Ovary (tissue), 3 donors: Measurements from ENCODE around the gene AGMO.

Experiments
- CTCF ChIP-seq, 3 donors: fragments of 450-650 bp in 2 of 3; fragments of 200-600 bp in 1 of 3; IDR thresholded peaks; one replicate each; pipeline versions ENCODE4 v1.5.1 to v1.8.0; 2016 to 2022; ENCODE audit warnings: antibody characterized with exemption in 3 of 3, mild to moderate bottlenecking in 1 of 3
- POLR2A ChIP-seq: fragments of 450-650 bp; IDR thresholded peaks from one replicate; pipeline ENCODE4 v1.6.1; 2017; ENCODE audit warnings: antibody characterized with exemption, mild to moderate bottlenecking, moderate library complexity
- donor health status: DM: no; HTN: no; CAD: no.

GRCh38 chr7:15159261-15159660 lies 402.6 kb downstream of the AGMO start:
- no peak for TF ChIP-seq CTCF (IDR thresholded peaks at IDR 0.05)
- no peak for TF ChIP-seq POLR2A
